ENCODE measurements around the gene EPHA8.

DNA sequence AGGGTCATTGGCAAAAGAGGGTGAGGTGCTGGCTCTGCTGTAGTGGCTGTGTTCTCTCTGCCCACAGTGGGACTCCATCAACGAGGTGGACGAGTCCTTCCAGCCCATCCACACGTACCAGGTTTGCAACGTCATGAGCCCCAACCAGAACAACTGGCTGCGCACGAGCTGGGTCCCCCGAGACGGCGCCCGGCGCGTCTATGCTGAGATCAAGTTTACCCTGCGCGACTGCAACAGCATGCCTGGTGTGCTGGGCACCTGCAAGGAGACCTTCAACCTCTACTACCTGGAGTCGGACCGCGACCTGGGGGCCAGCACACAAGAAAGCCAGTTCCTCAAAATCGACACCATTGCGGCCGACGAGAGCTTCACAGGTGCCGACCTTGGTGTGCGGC is 12.9 kb downstream of the EPHA8 start:
- TF ChIP-seq CTCF (IDR thresholded peaks at IDR 0.05; ENCODE audit: insufficient read depth, low read length): no peak
- no peak for TF ChIP-seq POLR2AphosphoS5 (IDR thresholded peaks at IDR 0.05; ENCODE audit: low read depth)
- TF ChIP-seq REST (IDR thresholded peaks at IDR 0.05; ENCODE audit: insufficient replicate concordance, low read depth): no peak
- no peak for TF ChIP-seq GABPA (IDR thresholded peaks at IDR 0.05; ENCODE audit: low read depth)
- TF ChIP-seq SPI1 (IDR thresholded peaks at IDR 0.05; ENCODE audit: borderline replicate concordance, low read depth): no peak

Data from HL-60 (cell line).